H1 (cell line): ENCODE data around the gene GPX6. TPM values are rescaled to one million over a fixed set of nuclear protein-coding genes. Genes with fewer than 3 reads are reported as not detected.

Experiments
- CBX8 ChIP-seq: fragments of 300-800, 300-1000 bp; sonication (generic); IDR thresholded peaks from 2 replicates; pipeline ENCODE4 v1.7.1; 2016; ENCODE audit warnings: low read depth, low read length, borderline replicate concordance
- polyA plus RNA-seq, 7 experiments: library from polyadenylated mRNA; depleted of rRNA in 3 of 7; stranded (reverse) in 5 of 7; unstranded in 2 of 7; fragments of >200 nt in 5 of 7; fragments of 200-250 nt in 2 of 7; gene quantifications; 1 replicate in 5 of 7; 2 replicates in 1 of 7; 4 replicates in 1 of 7; pipeline versions ENCODE4 v1.2.1 to v1.2.3, GENCODE V29; 2011 to 2013; ENCODE audit warnings: missing spikeins in 2 of 7, mixed read lengths in 2 of 7
- total RNA-seq: library from RNA; stranded (reverse); fragmentation: NEBNext Ultra II Directional; extraction: Animal tissue kit (Norgen Biotek cat#: 25700); gene quantifications from 2 replicates; pipeline ENCODE4 v1.2.1, GENCODE V29; 2021

GPX6 gene
- total and polyA plus RNA-seq, 2 of the 8 experiments (the other 6 are each of a cell fraction or from before 2014, with no cell fraction given): not detected

- no peak for TF ChIP-seq CBX8
These were observed 15.2 kb upstream of the GPX6 start (continued) for GRCh38 chr6:28530777-28531176.
